ENCODE measurements around the gene COL23A1. TPM values are rescaled to one million over a fixed set of nuclear protein-coding genes. Genes with fewer than 3 reads are reported as not detected.

COL23A1 gene
- total and polyA plus RNA-seq, 2 experiments from 2014 or later, result 1.1 to 5.1 TPM

- Histone ChIP-seq H2AFZ (peak overlapping the region; percentile 77), H3K4me2 (peak overlapping the region; percentile 91), H3K79me2 (peaks cover 37% of the 10 kb centered on the region), H3K9me3 (ENCODE audit: low read depth) (no peaks in the 10 kb centered on the region), H3K4me3 (peak overlapping the region; percentile 68), H3K27me3 (no peaks in the 10 kb centered on the region), H3K4me1 (ENCODE audit: insufficient read depth) (peaks cover 26% of the 10 kb centered on the region), H3K27ac (peak overlapping the region; percentile 43), H3K36me3 (replicated peaks; ENCODE audit: insufficient read depth, low read depth) (no peaks in the 10 kb centered on the region), H4K20me1 (ENCODE audit: insufficient read depth, poor library complexity, severe bottlenecking) (peaks cover 37% of the 10 kb centered on the region), H3K9me2 (replicated peaks; ENCODE audit: insufficient read depth) (no peaks in the 10 kb centered on the region)
- no peak for TF ChIP-seq EZH2 (IDR thresholded peaks at IDR 0.05; ENCODE audit: borderline replicate concordance)
- TF ChIP-seq EZH2phosphoT487 (IDR thresholded peaks at IDR 0.05; ENCODE audit: low read depth, severe bottlenecking, unreplicated experiment), result no peak
- TF ChIP-seq CTCF (IDR thresholded peaks at IDR 0.05; ENCODE audit: poor library complexity), result no peak
- DNase-seq (ENCODE audit: low spot score), result no peak
- WGBS (ENCODE audit: low lambda C conversion rate, missing lambda C conversion rate), result 35% methylated on average over 27 of the region's 30 CpGs
These were observed 386.5 kb downstream of the COL23A1 start for GRCh38 chr5:178203670-178204181.

GRCh38 chr5:178202541-178202940 is 387.7 kb downstream of the COL23A1 start:
- TF ChIP-seq EZH2 (IDR thresholded peaks at IDR 0.05; ENCODE audit: borderline replicate concordance) (no peak), CTCF (IDR thresholded peaks at IDR 0.05; ENCODE audit: poor library complexity) (no peak), EZH2phosphoT487 (IDR thresholded peaks at IDR 0.05; ENCODE audit: low read depth, severe bottlenecking, unreplicated experiment) (no peak)
- Histone ChIP-seq H3K4me1 (ENCODE audit: insufficient read depth) (peaks cover 20% of the 10 kb centered on the region), H3K27ac (no peak overlapping the region), H2AFZ (no peak overlapping the region), H3K79me2 (peaks cover 25% of the 10 kb centered on the region), H3K9me3 (ENCODE audit: low read depth) (no peaks in the 10 kb centered on the region), H3K27me3 (no peaks in the 10 kb centered on the region), H3K4me2 (no peak overlapping the region), H3K36me3 (replicated peaks; ENCODE audit: insufficient read depth, low read depth) (no peaks in the 10 kb centered on the region), H3K4me3 (no peak overlapping the region), H4K20me1 (ENCODE audit: insufficient read depth, poor library complexity, severe bottlenecking) (peaks cover 25% of the 10 kb centered on the region), H3K9me2 (replicated peaks; ENCODE audit: insufficient read depth) (no peaks in the 10 kb centered on the region)
- no peak for DNase-seq (ENCODE audit: low spot score)
- WGBS (ENCODE audit: low lambda C conversion rate, missing lambda C conversion rate), result 98% methylated on average over 10 of the region's 10 CpGs

- TF ChIP-seq EZH2 (IDR thresholded peaks at IDR 0.05; ENCODE audit: borderline replicate concordance), result no peak
- no peak for TF ChIP-seq CTCF (IDR thresholded peaks at IDR 0.05; ENCODE audit: poor library complexity)
- no peak for TF ChIP-seq EZH2phosphoT487 (IDR thresholded peaks at IDR 0.05; ENCODE audit: low read depth, severe bottlenecking, unreplicated experiment)
- H3K4me2 ChIP-seq, result no peak overlapping the region
- H3K36me3 ChIP-seq (replicated peaks; ENCODE audit: insufficient read depth, low read depth), result no peaks in the 10 kb centered on the region
- WGBS (ENCODE audit: low lambda C conversion rate, missing lambda C conversion rate), result 51% methylated on average over 2 of the region's 2 CpGs
- no peaks in the 10 kb centered on the region for H3K9me2 ChIP-seq (replicated peaks; ENCODE audit: insufficient read depth)
- H3K4me1 ChIP-seq (ENCODE audit: insufficient read depth), result peaks cover 14% of the 10 kb centered on the region
- H4K20me1 ChIP-seq (ENCODE audit: insufficient read depth, poor library complexity, severe bottlenecking), result peaks cover 18% of the 10 kb centered on the region
- peaks cover 19% of the 10 kb centered on the region for H3K79me2 ChIP-seq
- no peak overlapping the region for H3K4me3 ChIP-seq
- H3K27ac ChIP-seq, result no peak overlapping the region
- H2AFZ ChIP-seq, result no peak overlapping the region
- DNase-seq (ENCODE audit: low spot score), result no peak
- no peaks in the 10 kb centered on the region for H3K9me3 ChIP-seq (ENCODE audit: low read depth)
- no peaks in the 10 kb centered on the region for H3K27me3 ChIP-seq
These were observed 388.3 kb downstream of the COL23A1 start for GRCh38 chr5:178201927-178202235.

Data from hepatocyte (in vitro differentiated cells).